ENCODE results near the gene CABP1.

DNA sequence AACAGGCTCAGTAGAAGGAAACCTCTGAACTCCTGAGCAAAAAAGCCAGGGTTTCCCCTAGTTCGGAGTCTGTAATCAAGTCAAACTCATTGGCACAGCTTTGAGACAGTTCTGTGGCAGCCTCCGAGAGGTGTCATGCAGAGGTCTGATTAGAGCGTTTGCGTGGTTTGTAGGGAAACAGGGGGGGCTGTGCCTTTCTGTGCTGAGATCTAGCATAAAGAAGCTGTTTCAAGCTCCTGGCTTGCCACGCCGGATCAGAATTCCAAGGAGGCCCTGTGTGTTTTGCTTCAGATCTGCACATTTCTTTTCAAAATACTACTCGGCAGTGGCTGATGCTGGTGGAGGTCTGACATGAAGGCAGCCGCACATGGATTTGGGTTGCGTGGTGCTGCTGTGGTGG, 1.7 kb downstream of the CABP1 start:
- TF ChIP-seq, protein P1, sequence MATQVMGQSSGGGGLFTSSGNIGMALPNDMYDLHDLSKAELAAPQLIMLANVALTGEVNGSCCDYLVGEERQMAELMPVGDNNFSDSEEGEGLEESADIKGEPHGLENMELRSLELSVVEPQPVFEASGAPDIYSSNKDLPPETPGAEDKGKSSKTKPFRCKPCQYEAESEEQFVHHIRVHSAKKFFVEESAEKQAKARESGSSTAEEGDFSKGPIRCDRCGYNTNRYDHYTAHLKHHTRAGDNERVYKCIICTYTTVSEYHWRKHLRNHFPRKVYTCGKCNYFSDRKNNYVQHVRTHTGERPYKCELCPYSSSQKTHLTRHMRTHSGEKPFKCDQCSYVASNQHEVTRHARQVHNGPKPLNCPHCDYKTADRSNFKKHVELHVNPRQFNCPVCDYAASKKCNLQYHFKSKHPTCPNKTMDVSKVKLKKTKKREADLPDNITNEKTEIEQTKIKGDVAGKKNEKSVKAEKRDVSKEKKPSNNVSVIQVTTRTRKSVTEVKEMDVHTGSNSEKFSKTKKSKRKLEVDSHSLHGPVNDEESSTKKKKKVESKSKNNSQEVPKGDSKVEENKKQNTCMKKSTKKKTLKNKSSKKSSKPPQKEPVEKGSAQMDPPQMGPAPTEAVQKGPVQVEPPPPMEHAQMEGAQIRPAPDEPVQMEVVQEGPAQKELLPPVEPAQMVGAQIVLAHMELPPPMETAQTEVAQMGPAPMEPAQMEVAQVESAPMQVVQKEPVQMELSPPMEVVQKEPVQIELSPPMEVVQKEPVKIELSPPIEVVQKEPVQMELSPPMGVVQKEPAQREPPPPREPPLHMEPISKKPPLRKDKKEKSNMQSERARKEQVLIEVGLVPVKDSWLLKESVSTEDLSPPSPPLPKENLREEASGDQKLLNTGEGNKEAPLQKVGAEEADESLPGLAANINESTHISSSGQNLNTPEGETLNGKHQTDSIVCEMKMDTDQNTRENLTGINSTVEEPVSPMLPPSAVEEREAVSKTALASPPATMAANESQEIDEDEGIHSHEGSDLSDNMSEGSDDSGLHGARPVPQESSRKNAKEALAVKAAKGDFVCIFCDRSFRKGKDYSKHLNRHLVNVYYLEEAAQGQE (IDR thresholded peaks at IDR 0.05; ENCODE audit: low read depth, low read length), result no peak
- TF ChIP-seq, protein P2, sequence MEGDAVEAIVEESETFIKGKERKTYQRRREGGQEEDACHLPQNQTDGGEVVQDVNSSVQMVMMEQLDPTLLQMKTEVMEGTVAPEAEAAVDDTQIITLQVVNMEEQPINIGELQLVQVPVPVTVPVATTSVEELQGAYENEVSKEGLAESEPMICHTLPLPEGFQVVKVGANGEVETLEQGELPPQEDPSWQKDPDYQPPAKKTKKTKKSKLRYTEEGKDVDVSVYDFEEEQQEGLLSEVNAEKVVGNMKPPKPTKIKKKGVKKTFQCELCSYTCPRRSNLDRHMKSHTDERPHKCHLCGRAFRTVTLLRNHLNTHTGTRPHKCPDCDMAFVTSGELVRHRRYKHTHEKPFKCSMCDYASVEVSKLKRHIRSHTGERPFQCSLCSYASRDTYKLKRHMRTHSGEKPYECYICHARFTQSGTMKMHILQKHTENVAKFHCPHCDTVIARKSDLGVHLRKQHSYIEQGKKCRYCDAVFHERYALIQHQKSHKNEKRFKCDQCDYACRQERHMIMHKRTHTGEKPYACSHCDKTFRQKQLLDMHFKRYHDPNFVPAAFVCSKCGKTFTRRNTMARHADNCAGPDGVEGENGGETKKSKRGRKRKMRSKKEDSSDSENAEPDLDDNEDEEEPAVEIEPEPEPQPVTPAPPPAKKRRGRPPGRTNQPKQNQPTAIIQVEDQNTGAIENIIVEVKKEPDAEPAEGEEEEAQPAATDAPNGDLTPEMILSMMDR (IDR thresholded peaks at IDR 0.05 in 2 of 3, conservative IDR thresholded peaks at IDR 0.05 in 1 of 3; ENCODE audit: control insufficient read depth in 2 of 3, extremely low read depth in 1 of 3, insufficient read depth in 1 of 3, low read depth in 3 of 3, low read length in 3 of 3), result no peak
- TF ChIP-seq CBX5 (IDR thresholded peaks at IDR 0.05; ENCODE audit: low read depth) (no peak), CEBPB (IDR thresholded peaks at IDR 0.05; ENCODE audit: borderline replicate concordance in 1 of 2, low read depth in 2 of 2, low read length in 2 of 2) (no peak), YY1 (IDR thresholded peaks at IDR 0.05; ENCODE audit: low read depth, low read length) (no peak), CHD4 (IDR thresholded peaks at IDR 0.05) (no peak), CREB1 (IDR thresholded peaks at IDR 0.05; ENCODE audit: low read depth) (no peak), SMAD5 (IDR thresholded peaks at IDR 0.05; ENCODE audit: low read depth) (no peak), PAX8 (IDR thresholded peaks at IDR 0.05) (no peak), CREM (IDR thresholded peaks at IDR 0.05; ENCODE audit: low read depth) (no peak), SIN3A (IDR thresholded peaks at IDR 0.05; ENCODE audit: low read depth, low read length) (no peak)
- TF ChIP-seq, protein P3, sequence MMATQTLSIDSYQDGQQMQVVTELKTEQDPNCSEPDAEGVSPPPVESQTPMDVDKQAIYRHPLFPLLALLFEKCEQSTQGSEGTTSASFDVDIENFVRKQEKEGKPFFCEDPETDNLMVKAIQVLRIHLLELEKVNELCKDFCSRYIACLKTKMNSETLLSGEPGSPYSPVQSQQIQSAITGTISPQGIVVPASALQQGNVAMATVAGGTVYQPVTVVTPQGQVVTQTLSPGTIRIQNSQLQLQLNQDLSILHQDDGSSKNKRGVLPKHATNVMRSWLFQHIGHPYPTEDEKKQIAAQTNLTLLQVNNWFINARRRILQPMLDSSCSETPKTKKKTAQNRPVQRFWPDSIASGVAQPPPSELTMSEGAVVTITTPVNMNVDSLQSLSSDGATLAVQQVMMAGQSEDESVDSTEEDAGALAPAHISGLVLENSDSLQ (IDR thresholded peaks at IDR 0.05), result no peak
